ENCODE results near the gene SPON1.

DNA sequence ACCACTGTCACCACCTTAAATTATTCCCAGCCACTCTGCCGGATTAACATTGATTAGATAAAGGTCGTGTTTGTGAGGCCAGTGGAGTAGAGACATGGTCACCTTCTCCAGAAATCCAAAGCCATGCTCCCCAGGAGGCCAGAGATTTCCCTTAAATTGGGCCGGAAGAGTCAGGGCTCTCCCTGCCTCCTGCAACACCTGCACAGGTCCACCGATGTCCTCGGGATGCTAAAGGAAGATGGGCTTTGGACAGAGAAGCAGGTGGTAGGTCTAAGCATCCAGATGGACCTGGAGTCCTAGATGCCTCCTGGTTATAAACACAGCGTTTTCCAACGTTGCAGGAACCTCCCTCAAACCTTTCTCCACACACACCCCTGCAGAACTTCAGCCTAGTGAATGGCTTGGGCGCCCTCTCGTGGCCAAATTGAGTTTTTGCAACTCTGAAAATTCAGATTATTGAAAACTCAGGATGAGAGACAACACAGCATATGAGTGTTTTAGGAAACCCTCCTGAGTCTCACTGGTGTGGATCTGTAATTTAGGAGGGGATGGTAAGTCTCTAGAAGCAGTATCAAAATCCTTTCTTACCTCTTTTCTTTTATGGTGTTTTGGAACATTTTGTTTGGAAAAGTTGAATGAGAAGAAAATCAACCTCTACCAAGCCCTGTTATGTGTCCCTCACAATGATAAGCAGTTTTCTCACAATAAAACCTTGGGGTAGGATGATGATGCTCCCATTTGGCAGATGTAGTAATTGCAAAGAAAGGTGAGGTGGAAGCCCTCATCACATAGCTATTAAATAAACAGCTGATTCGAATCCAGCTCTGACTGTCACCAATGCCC, 286.8 kb downstream of the SPON1 start:
- TF ChIP-seq, protein P1, sequence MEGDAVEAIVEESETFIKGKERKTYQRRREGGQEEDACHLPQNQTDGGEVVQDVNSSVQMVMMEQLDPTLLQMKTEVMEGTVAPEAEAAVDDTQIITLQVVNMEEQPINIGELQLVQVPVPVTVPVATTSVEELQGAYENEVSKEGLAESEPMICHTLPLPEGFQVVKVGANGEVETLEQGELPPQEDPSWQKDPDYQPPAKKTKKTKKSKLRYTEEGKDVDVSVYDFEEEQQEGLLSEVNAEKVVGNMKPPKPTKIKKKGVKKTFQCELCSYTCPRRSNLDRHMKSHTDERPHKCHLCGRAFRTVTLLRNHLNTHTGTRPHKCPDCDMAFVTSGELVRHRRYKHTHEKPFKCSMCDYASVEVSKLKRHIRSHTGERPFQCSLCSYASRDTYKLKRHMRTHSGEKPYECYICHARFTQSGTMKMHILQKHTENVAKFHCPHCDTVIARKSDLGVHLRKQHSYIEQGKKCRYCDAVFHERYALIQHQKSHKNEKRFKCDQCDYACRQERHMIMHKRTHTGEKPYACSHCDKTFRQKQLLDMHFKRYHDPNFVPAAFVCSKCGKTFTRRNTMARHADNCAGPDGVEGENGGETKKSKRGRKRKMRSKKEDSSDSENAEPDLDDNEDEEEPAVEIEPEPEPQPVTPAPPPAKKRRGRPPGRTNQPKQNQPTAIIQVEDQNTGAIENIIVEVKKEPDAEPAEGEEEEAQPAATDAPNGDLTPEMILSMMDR (IDR thresholded peaks at IDR 0.05; ENCODE audit: borderline replicate concordance, extremely low read depth, low read length, poor library complexity, severe bottlenecking): peak; percentile 94
- no peak for TF ChIP-seq EZH2 (IDR thresholded peaks at IDR 0.05; ENCODE audit: borderline replicate concordance, low read depth, low read length, severe bottlenecking)
